NOMO-1 treated with dmso at 0.1 percent for 144 hours (cell line): ENCODE results near the gene TDP2.
"Not testable (repeated sequence)": the region's sequence is repeated elsewhere in the genome, so short reads cannot be mapped to it uniquely, and the experiment has no call there.

Source experiments
- DNase-seq: peaks from one replicate; lab custom pipeline; 2025; ENCODE audit not compliant: unreplicated experiment; lab: John Stamatoyannopoulos, UW

The TDP2 gene

GRCh38 chr6:24683297-24684296, 16.9 kb upstream of the TDP2 start:
- DNase-seq, result no peak

GRCh38 chr6:24680582-24680981, 13.9 kb upstream of the TDP2 start:
- no peak for DNase-seq

GRCh38 chr6:24678792-24679352, 12.2 kb upstream of the TDP2 start:
- not testable (repeated sequence) for DNase-seq

- no peak for DNase-seq
Observed at GRCh38 chr6:24673625-24674024, 6.9 kb upstream of the TDP2 start.

- no peak for DNase-seq
Observed at GRCh38 chr6:24672620-24673182, 6.0 kb upstream of the TDP2 start.

DNA sequence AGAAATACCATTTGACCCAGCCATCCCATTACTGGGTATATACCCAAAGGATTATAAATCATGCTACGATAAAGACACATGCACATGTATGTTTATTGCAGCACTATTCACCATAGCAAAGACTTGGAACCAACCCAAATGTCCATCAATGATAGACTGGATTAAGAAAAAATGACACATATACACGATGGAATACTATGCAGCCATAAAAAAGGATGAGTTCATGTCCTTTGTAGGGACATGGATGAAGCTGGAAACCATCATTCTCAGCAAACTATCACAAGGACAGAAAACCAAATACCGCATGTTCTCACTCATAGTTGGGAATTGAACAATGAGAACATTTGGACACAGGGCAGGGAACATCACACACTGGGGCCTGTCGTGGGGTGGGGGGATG, 4.4 kb upstream of the TDP2 start:
- not testable (repeated sequence) for DNase-seq

GRCh38 chr6:24670492-24670891, 3.8 kb upstream of the TDP2 start:
- DNase-seq, result not testable (repeated sequence)

GRCh38 chr6:24668997-24669361, 2.3 kb upstream of the TDP2 start:
- no peak for DNase-seq

GRCh38 chr6:24668066-24668996, 1.6 kb upstream of the TDP2 start:
- peak; percentile 93 for DNase-seq

DNA sequence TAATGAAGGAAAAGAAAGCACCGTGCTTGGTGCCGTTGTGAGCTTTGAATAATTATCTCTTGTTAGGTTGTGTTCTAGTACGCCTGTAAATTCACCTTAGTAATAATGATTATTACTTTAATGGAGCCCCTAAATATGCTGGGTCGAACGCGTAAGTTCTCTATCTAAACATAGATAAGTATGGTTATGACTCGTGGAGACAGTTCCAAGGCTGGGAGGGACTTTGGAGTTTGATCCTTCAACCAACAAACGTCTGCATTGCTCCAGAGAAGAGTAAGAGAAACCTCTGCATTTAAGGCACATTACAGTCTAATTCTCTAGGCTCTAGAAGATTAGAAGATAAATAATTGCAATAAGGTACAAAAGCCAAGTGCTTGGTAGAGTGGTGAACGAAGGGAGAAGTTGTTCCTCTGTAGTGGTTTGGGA, 692 bp upstream of the TDP2 start:
- peak; percentile 22 for DNase-seq

- peak; percentile 13 for DNase-seq
Observed at GRCh38 chr6:24666097-24666640, 530 bp downstream of the TDP2 start.

GRCh38 chr6:24664046-24664987, 2.4 kb downstream of the TDP2 start:
- DNase-seq, result no peak

DNA sequence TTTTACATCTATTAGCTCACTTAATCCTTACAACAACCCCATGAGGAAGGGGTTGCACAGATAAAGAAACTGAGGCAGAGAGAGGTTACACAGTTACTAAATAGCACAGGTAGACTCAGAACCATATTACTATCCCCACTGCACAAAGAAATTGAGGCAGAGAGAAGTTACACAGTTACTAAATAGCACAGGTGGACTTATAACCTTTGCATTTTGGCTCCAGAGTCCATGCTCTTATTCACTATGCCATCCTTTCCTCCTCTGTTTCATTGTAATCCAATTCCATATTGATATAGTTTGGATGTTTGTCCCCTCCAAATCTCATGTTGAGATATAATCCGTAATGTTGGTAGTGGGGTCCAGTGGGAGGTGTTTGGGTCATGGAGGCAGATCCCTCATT, 3.5 kb downstream of the TDP2 start:
- DNase-seq, result no peak

DNA sequence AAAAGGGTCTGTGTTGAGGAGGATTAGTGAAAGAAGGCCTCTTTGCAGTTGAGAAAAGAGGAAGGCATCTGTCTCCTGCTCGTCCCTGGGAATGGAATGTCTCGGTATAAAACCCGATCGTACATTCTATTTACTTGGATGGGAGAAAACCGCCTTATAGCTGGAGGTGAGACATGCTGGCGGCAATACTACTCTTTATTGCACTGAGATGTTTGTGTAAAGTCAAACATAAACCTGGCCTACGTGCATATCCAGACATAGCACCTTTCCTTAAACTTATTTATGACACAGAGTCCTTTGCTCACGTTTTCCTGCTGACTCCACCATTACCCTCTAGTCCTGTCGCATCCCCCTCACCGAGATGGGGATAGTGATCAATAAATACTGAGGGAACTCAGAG, 4.5 kb downstream of the TDP2 start:
- DNase-seq, result no peak

GRCh38 chr6:24661759-24662158, 4.9 kb downstream of the TDP2 start:
- not testable (repeated sequence) for DNase-seq

DNA sequence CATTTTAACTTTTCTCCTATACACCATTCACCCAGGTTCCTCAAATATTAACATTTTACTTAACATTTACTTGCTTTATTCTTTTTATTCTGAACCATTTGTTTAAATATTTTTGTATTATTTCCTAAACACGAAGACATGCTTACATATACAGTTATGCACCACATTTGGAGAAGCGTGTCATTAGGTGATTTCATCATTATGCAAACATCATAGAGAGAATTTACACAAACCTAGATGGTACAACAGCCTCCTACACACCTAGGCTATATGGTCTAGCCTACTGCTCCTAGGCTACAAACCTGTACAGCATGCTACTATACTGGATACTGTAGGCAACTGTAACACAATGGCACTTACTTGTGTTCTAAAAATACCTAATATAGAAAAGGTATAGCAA, 6.6 kb downstream of the TDP2 start:
- DNase-seq, result no peak

- DNase-seq, result no peak
Observed at GRCh38 chr6:24659561-24659960, 7.1 kb downstream of the TDP2 start.

GRCh38 chr6:24658573-24659560, 7.8 kb downstream of the TDP2 start:
- DNase-seq, result no peak
